Testis (tissue), 3 donors: Measurements from ENCODE around the gene BCKDHA. TPM values are rescaled to one million over a fixed set of nuclear protein-coding genes. Genes with fewer than 3 reads are reported as not detected.

Experiments used
- DNase-seq: peaks from one replicate; pipeline ENCODE4 v3.0.0-alpha.2; 2019
- H3K27ac ChIP-seq, 2 donors: fragments of 200-600 bp; sonication (generic); one replicate each; pipeline ENCODE4 v1.5.1; 2019
- H3K27me3 ChIP-seq: fragments of 200-600 bp; sonication (generic); one replicate; pipeline ENCODE4 v1.5.1; 2019
- H3K36me3 ChIP-seq: fragments of 200-600 bp; sonication (generic); one replicate; pipeline ENCODE4 v1.5.1; 2017; ENCODE audit warnings: low read depth; ENCODE audit errors: missing control alignments
- H3K4me1 ChIP-seq: fragments of 200-600 bp; sonication (generic); one replicate; pipeline ENCODE4 v1.5.1; 2019
- H3K4me3 ChIP-seq, 2 donors: fragments of 200-600 bp; sonication (generic); one replicate each; pipeline ENCODE4 v1.5.1; 2017 to 2019
- H3K9me3 ChIP-seq: fragments of 200-600 bp; sonication (generic); one replicate; pipeline ENCODE4 v1.5.1; 2017
- POLR2A ChIP-seq: fragments of 450-650 bp; IDR thresholded peaks from one replicate; pipeline ENCODE4 v1.6.1; 2017; ENCODE audit warnings: antibody characterized with exemption, mild to moderate bottlenecking, moderate library complexity
- WGBS, 2 donors: methylation state at CpG; one replicate each; pipeline ENCODE4 v1.1.5; 2018; 5-methylcytosine and 5-hydroxymethylcytosine counted together
- intact Hi-C: fragments of 100-400 bp; cut with DNase I; formaldehyde crosslinking; loops from one replicate; pipeline ENCODE4 v1.15.1; 2023; ENCODE audit warnings: low total_unique reads
- polyA plus RNA-seq: library from polyadenylated mRNA; stranded (reverse); fragments of 350-450 nt; fragmentation: Illumina TruSeq; extraction: RNeasy Lipid Tissue Mini Kit (QIAGEN cat#74804); gene quantifications from one replicate; pipeline ENCODE4 v1.2.3, GENCODE V29; 2014; ENCODE audit warnings: low read depth, low replicate concordance; ENCODE audit not compliant: insufficient read depth
- total RNA-seq, 2 donors: library from RNA; depleted of rRNA; stranded (reverse); fragments of >200 nt; gene quantifications; one replicate each; pipeline ENCODE4 v1.2.3, GENCODE V29; 2016
- TF ChIP-seq, protein P1 (sequence below), 3 experiments: fragments of 450-650 bp in 2 of 3; fragments of 200-600 bp in 1 of 3; sonication (generic) in 1 of 3; IDR thresholded peaks; one replicate each; pipeline ENCODE4 v1.5.1; 2016 to 2019; ENCODE audit warnings: antibody characterized with exemption in 3 of 3, mild to moderate bottlenecking in 2 of 3, moderate library complexity in 1 of 3

BCKDHA gene
- total and polyA plus RNA-seq, 3 donors from 2014 or later = 53.1 to 81.3 (median 80.8) TPM

DNA sequence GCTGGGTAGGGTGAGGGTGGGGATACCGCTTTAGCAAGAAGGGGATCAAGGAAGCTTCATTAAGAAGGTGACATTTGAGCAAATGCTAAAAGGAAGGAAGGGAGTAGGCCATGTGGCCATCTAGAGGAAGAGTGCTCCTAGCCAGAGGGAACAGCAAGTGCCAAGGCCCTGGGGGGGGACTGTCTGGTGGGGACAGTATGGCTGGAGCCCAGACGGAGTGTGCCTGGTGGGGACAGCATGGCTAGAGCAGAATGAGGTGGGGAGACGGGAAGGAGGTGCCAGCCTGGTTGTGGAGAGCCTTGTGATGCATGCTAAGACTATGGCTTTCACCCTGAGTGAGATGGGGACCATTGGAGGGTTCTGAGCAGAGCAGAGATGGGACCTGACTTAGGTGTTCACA lies 41.8 kb upstream of the BCKDHA start:
- TF ChIP-seq POLR2A = no peak
- TF ChIP-seq, protein P1, sequence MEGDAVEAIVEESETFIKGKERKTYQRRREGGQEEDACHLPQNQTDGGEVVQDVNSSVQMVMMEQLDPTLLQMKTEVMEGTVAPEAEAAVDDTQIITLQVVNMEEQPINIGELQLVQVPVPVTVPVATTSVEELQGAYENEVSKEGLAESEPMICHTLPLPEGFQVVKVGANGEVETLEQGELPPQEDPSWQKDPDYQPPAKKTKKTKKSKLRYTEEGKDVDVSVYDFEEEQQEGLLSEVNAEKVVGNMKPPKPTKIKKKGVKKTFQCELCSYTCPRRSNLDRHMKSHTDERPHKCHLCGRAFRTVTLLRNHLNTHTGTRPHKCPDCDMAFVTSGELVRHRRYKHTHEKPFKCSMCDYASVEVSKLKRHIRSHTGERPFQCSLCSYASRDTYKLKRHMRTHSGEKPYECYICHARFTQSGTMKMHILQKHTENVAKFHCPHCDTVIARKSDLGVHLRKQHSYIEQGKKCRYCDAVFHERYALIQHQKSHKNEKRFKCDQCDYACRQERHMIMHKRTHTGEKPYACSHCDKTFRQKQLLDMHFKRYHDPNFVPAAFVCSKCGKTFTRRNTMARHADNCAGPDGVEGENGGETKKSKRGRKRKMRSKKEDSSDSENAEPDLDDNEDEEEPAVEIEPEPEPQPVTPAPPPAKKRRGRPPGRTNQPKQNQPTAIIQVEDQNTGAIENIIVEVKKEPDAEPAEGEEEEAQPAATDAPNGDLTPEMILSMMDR (IDR thresholded peaks at IDR 0.05) = no peak
- Histone ChIP-seq H3K27me3 (no peaks in the 10 kb centered on the region), H3K4me3 (no peak overlapping the region), H3K27ac (no peak overlapping the region), H3K4me1 (peaks cover 4% of the 10 kb centered on the region), H3K9me3 (no peaks in the 10 kb centered on the region), H3K36me3 (no peaks in the 10 kb centered on the region)
- WGBS, 2 donors = 82 to 86% methylated on average over 3 of the region's 3 CpGs
- intact Hi-C loops = no loop called here
- no peak for DNase-seq

- no peaks in the 10 kb centered on the region for H3K9me3 ChIP-seq
- TF ChIP-seq, protein P1 (IDR thresholded peaks at IDR 0.05) = no peak
- TF ChIP-seq POLR2A = no peak
- DNase-seq = no peak
- no peak overlapping the region for H3K4me3 ChIP-seq
- no peaks in the 10 kb centered on the region for H3K36me3 ChIP-seq
- H3K4me1 ChIP-seq = peaks cover 1% of the 10 kb centered on the region
- 78 to 87% methylated on average over 10 to 11 of the region's 11 CpGs for WGBS, 2 donors
- intact Hi-C loops = no loop called here
- H3K27me3 ChIP-seq = no peaks in the 10 kb centered on the region
- no peak overlapping the region for H3K27ac ChIP-seq
Measured at GRCh38 chr19:41356984-41357739, 40.5 kb upstream of the BCKDHA start.

DNA sequence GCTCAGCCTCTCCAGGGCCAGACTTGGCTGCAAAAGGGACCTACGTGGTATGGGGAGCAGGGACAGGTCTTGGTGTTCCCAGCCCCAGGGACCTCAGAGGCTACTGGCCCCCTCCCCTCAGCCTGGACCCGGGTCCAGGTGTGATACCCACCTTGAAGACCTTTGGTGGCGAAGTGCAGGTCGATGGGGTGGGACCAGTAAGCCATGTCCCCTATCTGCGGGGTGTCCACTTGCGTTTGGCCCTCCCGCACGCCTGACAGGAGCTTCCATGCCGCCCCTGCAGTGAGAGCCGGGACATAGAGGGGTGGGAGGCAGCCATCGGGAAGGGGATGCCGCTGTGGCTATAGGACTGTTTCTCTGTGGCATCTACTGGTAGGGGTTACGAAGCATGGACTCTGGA lies 39.9 kb upstream of the BCKDHA start:
- no peak overlapping the region for H3K27ac ChIP-seq
- intact Hi-C loops = no loop called here
- H3K9me3 ChIP-seq = no peaks in the 10 kb centered on the region

DNA sequence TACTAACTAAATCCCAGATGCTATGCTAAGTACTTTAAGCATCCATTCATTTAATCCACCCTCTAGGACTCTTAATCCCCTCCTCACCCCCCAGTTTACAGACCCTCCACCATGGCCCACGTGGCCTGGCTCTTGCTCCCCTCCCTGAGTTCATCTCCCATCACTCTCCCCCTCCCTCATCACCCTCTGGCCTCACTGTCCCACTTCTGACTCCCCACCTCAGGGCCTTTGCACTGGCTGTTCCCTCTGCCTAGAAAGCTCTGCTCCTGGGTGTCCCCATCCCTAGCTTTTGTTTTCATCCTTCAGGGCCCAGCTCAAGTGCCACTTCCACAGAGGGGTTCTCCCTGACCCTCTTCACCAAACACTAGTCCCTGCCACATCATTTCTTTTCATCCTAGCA lies 37.9 kb upstream of the BCKDHA start:
- TF ChIP-seq, protein P1 (IDR thresholded peaks at IDR 0.05) = no peak
- no peak for TF ChIP-seq POLR2A
- H3K36me3 ChIP-seq = no peaks in the 10 kb centered on the region
- no peaks in the 10 kb centered on the region for H3K9me3 ChIP-seq
- intact Hi-C loops = no loop called here
- no peak for DNase-seq
- peaks cover 4% of the 10 kb centered on the region for H3K4me1 ChIP-seq
- H3K27ac ChIP-seq = no peak overlapping the region
- H3K4me3 ChIP-seq = no peak overlapping the region
- WGBS, 2 donors = 92 to 94% methylated on average over 1 of the region's 1 CpG
- no peaks in the 10 kb centered on the region for H3K27me3 ChIP-seq

More for the DNA sequence above, 39.9 kb upstream of the BCKDHA start:
- WGBS, 2 donors = 92 to 93% methylated on average over 13 of the region's 13 CpGs
- no peak for DNase-seq
- Histone ChIP-seq H3K27me3 (no peaks in the 10 kb centered on the region), H3K4me3 (no peak overlapping the region), H3K4me1 (no peaks in the 10 kb centered on the region), H3K36me3 (no peaks in the 10 kb centered on the region)
- TF ChIP-seq, protein P1 (IDR thresholded peaks at IDR 0.05) = no peak
- TF ChIP-seq POLR2A = no peak
